IgD-negative memory B cell (primary cell): ENCODE measurements around the gene PXYLP1. TPM values are rescaled to one million over a fixed set of nuclear protein-coding genes. Genes with fewer than 3 reads are reported as not detected.

Experiments
- H3K27ac Mint-ChIP-seq, 3 donors: one replicate each; pipeline ENCODE4 v1.8.0; 2020 to 2022; ENCODE audit warnings: mild to moderate bottlenecking in 3 of 3, mixed read lengths in 3 of 3, moderate library complexity in 1 of 3
- H3K27me3 Mint-ChIP-seq: one replicate; pipeline ENCODE4 v1.8.0; 2021; ENCODE audit warnings: mixed read lengths
- H3K36me3 Mint-ChIP-seq: one replicate; pipeline ENCODE4 v1.8.0; 2020; ENCODE audit warnings: mild to moderate bottlenecking, mixed read lengths
- H3K4me1 Mint-ChIP-seq, 3 donors: one replicate each; pipeline ENCODE4 v1.8.0; 2020 to 2022; ENCODE audit warnings: mixed read lengths in 3 of 3, mild to moderate bottlenecking in 1 of 3
- H3K4me3 Mint-ChIP-seq, 4 donors: one replicate each; pipeline ENCODE4 v1.8.0; 2020 to 2022; ENCODE audit warnings: mild to moderate bottlenecking in 4 of 4, mixed read lengths in 4 of 4, moderate library complexity in 3 of 4
- H3K9me3 Mint-ChIP-seq, 3 donors: one replicate each; pipeline ENCODE4 v1.8.0; 2020 to 2021; ENCODE audit warnings: mixed read lengths in 3 of 3, mild to moderate bottlenecking in 1 of 3
- polyA plus RNA-seq: library from polyadenylated mRNA; unstranded; fragments of 300-500 nt; fragmentation: Illumina TruSeq; gene quantifications from one replicate; pipeline ENCODE4 v1.2.3, GENCODE V29; 2021

PXYLP1 gene
- polyA plus RNA-seq, 1 donor from 2014 or later = 1.4 TPM

DNA sequence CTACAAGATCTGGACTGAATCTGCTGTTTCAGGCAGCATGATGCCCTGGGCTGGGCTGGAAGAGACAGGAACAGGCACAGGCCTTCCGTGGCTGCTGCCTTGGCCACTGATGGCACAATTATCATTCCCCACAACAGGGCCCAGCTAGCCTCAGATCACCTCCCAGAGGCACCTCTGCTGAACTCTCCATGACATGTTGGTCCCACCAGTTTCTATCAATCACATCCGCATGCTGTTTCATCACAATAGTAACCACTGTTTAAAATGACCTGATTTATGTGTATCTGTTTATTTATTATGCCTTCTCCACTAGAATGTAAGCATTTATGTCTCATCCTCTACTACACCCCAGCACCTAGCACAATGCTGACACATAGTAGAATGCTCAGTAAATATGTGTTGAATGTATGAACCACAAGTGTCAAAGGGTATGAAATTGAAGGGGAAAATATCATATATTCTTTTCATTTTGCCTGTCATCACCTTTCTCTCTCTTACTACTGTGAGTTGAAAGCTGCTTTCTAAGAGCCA lies 104.0 kb downstream of the PXYLP1 start:
- H3K27me3 Mint-ChIP-seq = peaks cover 1% of the 10 kb centered on the region
- H3K4me1 Mint-ChIP-seq = peaks cover 14 to 22% (median 19%) of the 10 kb centered on the region in 3 donors
- H3K4me3 Mint-ChIP-seq = no peak overlapping the region
- no peaks in the 10 kb centered on the region for H3K9me3 Mint-ChIP-seq
- H3K27ac Mint-ChIP-seq = no peak overlapping the region
- H3K36me3 Mint-ChIP-seq = no peaks in the 10 kb centered on the region

DNA sequence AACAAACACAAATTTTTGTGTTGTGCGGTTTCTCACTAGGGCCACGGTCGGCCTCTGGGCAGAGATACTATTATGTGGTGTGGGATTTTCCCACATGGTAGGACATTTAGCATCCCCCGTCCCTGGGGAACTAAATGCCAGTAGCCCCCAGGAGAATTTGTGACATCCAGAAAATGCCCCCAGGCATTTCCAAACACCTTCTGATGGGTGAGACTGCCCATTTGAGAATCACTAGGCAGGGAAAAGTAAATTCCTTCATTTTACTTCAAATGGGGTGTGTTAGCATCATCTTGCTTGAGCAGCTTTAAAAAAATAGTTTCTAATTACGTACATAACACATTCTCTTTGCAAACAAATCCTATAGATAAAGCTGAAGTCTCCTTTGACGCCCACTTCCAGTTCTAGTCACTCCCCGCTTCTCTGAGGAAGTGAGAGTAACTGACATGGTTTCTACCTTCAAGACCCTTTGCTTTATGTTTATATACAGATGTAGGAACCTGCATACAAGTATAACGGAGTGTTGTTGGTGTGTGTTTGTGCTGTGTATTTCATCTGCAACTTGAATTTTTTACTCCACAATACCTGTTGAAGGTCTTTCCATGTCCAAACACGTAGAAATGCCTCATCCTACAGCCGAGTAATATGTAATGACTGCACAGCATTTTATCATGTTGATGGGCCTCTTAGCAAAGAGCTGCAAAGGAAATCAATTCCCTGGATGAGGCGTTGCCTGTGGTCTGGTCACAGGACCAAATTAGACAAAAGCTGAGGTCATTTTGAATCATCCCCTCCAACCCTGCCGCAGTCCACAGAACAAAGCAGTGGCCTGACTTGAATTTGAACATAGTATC lies 105.3 kb downstream of the PXYLP1 start:
- Mint-ChIP-seq H3K27me3 (peaks cover 1% of the 10 kb centered on the region), H3K36me3 (no peaks in the 10 kb centered on the region), H3K4me3 (peak overlapping the region in 2 of 4 donors; percentile 83 to 88), H3K27ac (peak overlapping the region in 1 of 3 donors; percentile 71), H3K9me3 (peaks cover 0 to 3% (median 0%) of the 10 kb centered on the region in 3 donors), H3K4me1 (peaks cover 12 to 17% (median 12%) of the 10 kb centered on the region in 3 donors)

DNA sequence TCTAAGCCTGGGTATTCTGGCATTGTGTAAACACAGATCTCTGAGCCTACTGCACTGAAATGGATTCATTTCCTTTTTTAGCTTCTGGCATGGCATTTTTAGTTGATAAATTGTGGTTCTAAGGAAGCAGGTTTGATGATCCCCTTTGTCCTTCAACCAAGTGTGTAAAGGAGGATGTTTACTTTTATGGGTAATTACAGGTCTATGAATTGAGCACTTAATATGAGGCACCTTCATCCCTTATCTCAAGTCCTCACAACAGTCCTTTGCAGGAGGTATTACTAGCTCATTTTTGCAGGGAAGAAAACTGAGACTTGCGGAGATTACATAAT lies 105.9 kb downstream of the PXYLP1 start:
- peaks cover 1% of the 10 kb centered on the region for H3K27me3 Mint-ChIP-seq
- H3K36me3 Mint-ChIP-seq = no peaks in the 10 kb centered on the region
- H3K4me1 Mint-ChIP-seq = peaks cover 12 to 15% (median 12%) of the 10 kb centered on the region in 3 donors
- H3K27ac Mint-ChIP-seq = peak overlapping the region in 1 of 3 donors; percentile 71
- H3K9me3 Mint-ChIP-seq = peaks cover 0 to 3% (median 0%) of the 10 kb centered on the region in 3 donors
- H3K4me3 Mint-ChIP-seq = peak overlapping the region in 2 of 4 donors; percentile 83 to 88

DNA sequence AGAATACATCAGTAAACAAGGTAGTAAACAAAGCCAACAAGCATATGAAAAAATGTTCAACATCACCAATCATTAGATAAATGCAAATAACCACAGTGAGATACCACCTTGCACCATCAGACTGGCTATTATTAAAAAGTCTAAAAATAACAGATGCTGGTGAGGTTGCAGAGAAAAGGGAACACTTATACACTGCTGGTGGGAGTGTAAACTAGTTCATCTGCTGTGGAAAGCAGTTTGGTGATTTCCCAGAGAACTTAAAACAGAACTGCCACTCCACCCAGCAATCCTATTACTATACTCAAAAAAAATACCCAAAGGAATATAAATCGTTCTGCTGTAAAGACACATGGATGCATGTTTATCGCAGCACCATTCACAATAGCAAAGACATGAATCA lies 106.4 kb downstream of the PXYLP1 start:
- Mint-ChIP-seq H3K36me3 (no peaks in the 10 kb centered on the region), H3K27ac (no peak overlapping the region), H3K27me3 (peaks cover 1% of the 10 kb centered on the region), H3K4me1 (peaks cover 12 to 15% (median 12%) of the 10 kb centered on the region in 3 donors), H3K4me3 (no peak overlapping the region), H3K9me3 (peaks cover 0 to 5% (median 0%) of the 10 kb centered on the region in 3 donors)

DNA sequence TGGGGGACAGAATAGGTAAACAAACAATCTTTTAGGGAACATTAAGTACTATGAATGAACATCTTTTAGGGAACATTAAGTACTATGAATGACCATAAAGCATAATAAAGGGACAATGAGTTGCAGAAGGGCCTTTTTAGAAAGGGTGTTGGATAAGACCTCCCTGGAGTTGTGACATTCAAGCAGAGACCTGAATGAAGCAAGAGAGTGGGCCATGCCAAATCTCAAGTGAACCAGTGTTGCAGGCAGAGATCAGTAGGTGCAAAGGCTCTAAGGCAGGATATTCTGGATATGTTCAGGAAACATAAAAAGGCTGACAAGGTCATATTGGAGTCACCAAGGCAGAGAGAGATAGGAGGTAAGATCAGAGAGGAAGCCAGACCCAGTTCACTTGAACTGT lies 107.3 kb downstream of the PXYLP1 start:
- H3K9me3 Mint-ChIP-seq = peaks cover 0 to 5% (median 0%) of the 10 kb centered on the region in 3 donors
- no peak overlapping the region for H3K27ac Mint-ChIP-seq
- H3K4me1 Mint-ChIP-seq = peaks cover 12 to 15% (median 12%) of the 10 kb centered on the region in 3 donors
- H3K36me3 Mint-ChIP-seq = no peaks in the 10 kb centered on the region
- H3K4me3 Mint-ChIP-seq = no peak overlapping the region
- H3K27me3 Mint-ChIP-seq = peaks cover 1% of the 10 kb centered on the region

DNA sequence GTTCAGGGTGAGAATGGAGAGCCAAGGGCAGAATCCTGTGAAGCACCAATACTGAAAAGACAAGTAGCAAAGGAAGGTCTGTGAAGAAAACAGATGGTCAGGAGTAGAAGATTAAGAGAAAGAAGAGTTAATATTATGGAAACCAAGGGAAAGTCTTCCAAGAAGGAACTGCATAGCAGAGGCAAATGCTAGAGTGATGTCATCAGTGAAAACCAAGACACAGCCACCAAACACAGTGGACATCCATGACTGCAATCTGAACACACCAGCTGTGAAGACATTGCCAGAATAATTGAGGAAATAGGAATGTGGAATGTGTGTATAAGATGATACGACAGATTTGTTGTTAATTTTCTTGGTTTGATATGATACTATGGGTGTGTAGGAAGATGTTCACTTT lies 109.9 kb downstream of the PXYLP1 start:
- no peak overlapping the region for H3K27ac Mint-ChIP-seq
- H3K9me3 Mint-ChIP-seq = peaks cover 0 to 5% (median 0%) of the 10 kb centered on the region in 3 donors
- peaks cover 11 to 13% (median 11%) of the 10 kb centered on the region in 3 donors for H3K4me1 Mint-ChIP-seq
- peaks cover 1% of the 10 kb centered on the region for H3K27me3 Mint-ChIP-seq
- H3K36me3 Mint-ChIP-seq = no peaks in the 10 kb centered on the region
- H3K4me3 Mint-ChIP-seq = no peak overlapping the region

DNA sequence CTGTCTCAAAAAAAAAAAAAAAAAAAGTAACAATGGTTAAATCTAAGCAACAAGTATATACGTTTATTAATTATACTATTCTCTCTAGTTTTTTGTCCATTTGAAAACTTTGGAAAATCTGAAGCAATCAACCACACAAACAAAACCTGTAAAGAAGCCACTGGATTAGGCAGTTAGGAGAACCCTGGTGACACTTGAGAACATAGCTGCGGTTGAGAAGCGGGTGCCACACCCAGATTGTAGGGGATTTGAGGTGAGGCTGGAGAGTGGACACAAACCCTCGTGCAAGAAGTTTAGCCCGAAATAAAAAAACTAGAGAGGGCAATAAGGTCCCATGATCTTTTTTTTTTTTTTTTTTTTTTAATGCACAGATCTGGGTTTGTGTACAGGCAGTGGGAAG lies 110.8 kb downstream of the PXYLP1 start:
- Mint-ChIP-seq H3K9me3 (peaks cover 0 to 5% (median 0%) of the 10 kb centered on the region in 3 donors), H3K4me1 (peaks cover 3 to 4% (median 3%) of the 10 kb centered on the region in 3 donors), H3K27ac (no peak overlapping the region), H3K36me3 (no peaks in the 10 kb centered on the region), H3K27me3 (peaks cover 1% of the 10 kb centered on the region), H3K4me3 (no peak overlapping the region)

DNA sequence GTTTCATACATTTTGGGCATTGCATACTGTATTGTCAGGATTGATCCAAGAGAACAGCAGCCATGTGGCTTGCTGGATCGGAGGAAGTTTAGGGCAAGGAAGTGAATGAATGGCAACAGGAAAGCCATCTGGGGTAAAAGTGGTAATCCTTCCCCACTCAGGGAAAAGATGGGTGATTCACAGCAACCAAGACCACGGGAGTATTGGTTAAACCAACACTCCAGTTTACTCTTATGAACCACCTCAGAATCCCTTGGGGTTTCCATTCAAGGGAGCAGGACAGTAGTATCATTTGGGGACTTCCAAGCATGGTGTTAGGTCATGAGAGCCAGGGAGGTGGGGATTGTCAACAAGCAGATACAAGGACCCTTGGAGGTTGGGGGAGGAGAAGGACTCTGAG lies 111.5 kb downstream of the PXYLP1 start:
- Mint-ChIP-seq H3K9me3 (peaks cover 0 to 5% (median 0%) of the 10 kb centered on the region in 3 donors), H3K36me3 (no peaks in the 10 kb centered on the region), H3K27ac (no peak overlapping the region), H3K4me3 (peak overlapping the region in 1 of 4 donors; percentile 13), H3K27me3 (peaks cover 1% of the 10 kb centered on the region), H3K4me1 (peaks cover 0 to 3% (median 0%) of the 10 kb centered on the region in 3 donors)

DNA sequence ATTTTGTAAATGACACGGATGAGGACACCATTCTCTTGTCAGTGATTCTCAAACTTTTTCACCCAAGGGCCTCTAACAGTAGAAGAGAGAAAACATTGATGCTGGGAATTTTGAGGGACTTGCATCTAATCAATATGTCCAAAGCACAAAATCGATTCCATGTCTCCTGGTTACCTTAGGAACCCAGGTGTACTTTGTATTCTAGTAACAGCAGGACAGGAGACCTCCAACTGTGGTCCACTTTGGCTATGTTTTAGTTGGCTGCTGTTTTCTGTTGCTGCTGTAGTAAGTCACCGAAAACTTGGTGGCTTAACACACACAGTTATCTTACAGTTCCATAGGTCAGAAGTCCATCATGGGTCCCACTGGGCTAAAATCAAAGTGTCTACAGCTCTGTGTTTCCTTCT lies 112.2 kb downstream of the PXYLP1 start:
- Mint-ChIP-seq H3K27me3 (no peaks in the 10 kb centered on the region), H3K4me3 (no peak overlapping the region), H3K4me1 (peaks cover 0 to 3% (median 0%) of the 10 kb centered on the region in 3 donors), H3K27ac (peak overlapping the region in 1 of 3 donors; percentile 19), H3K36me3 (no peaks in the 10 kb centered on the region), H3K9me3 (peaks cover 2 to 5% (median 5%) of the 10 kb centered on the region in 3 donors)

Other genes starting within 250 kb of the PXYLP1 start
- gene SPSB4, start 180.5 kb upstream of the PXYLP1 start, polyA plus RNA-seq = not detected
- 113 TPM for gene ZBTB38, start 136.7 kb downstream of the PXYLP1 start, polyA plus RNA-seq